Gastroesophageal sphincter (tissue), 4 donors: ENCODE data around the gene FBXO47. TPM values are rescaled to one million over a fixed set of nuclear protein-coding genes. Genes with fewer than 3 reads are reported as not detected.
"Not testable (repeated sequence)": the region's sequence is repeated elsewhere in the genome, so short reads cannot be mapped to it uniquely, and the experiment has no call there.

Source experiments
- ATAC-seq: fragments of 150-250 bp; one replicate; pipeline ENCODE4 v1.9.1; 2016; ENCODE audit warnings: mild to moderate bottlenecking, moderate library complexity
- H3K27ac ChIP-seq, 4 donors: fragments of 200-600 bp; sonication (generic) in 3 of 4; 1 replicate in 3 of 4; 2 replicates in 1 of 4; pipeline ENCODE4 v1.5.1; 2016 to 2019
- H3K27me3 ChIP-seq: fragments of 200-600 bp; sonication (generic); one replicate; pipeline ENCODE4 v1.5.1; 2019
- H3K36me3 ChIP-seq, 2 donors: fragments of 200-600 bp; sonication (generic); one replicate each; pipeline ENCODE4 v1.5.1; 2019; ENCODE audit warnings: control low read depth in 1 of 2
- H3K4me1 ChIP-seq, 3 donors: fragments of 200-600 bp; sonication (generic); 1 replicate in 2 of 3; 2 replicates in 1 of 3; pipeline ENCODE4 v1.5.1; 2016 to 2019; ENCODE audit warnings: control low read depth in 2 of 3
- H3K4me3 ChIP-seq, 2 donors: fragments of 200-600 bp; sonication (generic); one replicate each; pipeline ENCODE4 v1.5.1; 2019; ENCODE audit warnings: mild to moderate bottlenecking in 1 of 2, moderate library complexity in 1 of 2
- H3K9me3 ChIP-seq, 3 donors: fragments of 200-600 bp; sonication (generic); one replicate each; pipeline ENCODE4 v1.5.1; 2017 to 2019; ENCODE audit warnings: control low read depth in 2 of 3
- EP300 ChIP-seq: sonication (generic); formaldehyde crosslinking; IDR thresholded peaks from one replicate; pipeline ENCODE4 v1.6.1; 2017; ENCODE audit warnings: antibody characterized with exemption, mild to moderate bottlenecking
- POLR2A ChIP-seq, 2 donors: fragments of 450-650 bp; IDR thresholded peaks; one replicate each; pipeline ENCODE4 v1.6.1; 2017; ENCODE audit warnings: antibody characterized with exemption in 2 of 2, mild to moderate bottlenecking in 2 of 2, moderate library complexity in 1 of 2
- POLR2AphosphoS5 ChIP-seq: sonication (generic); formaldehyde crosslinking; IDR thresholded peaks from one replicate; pipeline ENCODE4 v1.6.1; 2017; ENCODE audit warnings: antibody characterized with exemption
- WGBS, 2 donors: methylation state at CpG; one replicate each; pipeline ENCODE4 v1.1.5; 2018; ENCODE audit warnings: low coverage in 1 of 2; 5-methylcytosine and 5-hydroxymethylcytosine counted together
- total RNA-seq, 4 donors: library from RNA; depleted of rRNA; stranded (reverse); fragments of >200 nt; gene quantifications; one replicate each; pipeline ENCODE4 v1.1.0, GENCODE V29; 2016
- TF ChIP-seq, protein P1 (sequence below), 4 experiments: fragments of 200-600 bp in 2 of 4; fragments of 450-650 bp in 2 of 4; sonication (generic) in 1 of 4; IDR thresholded peaks; one replicate each; pipeline ENCODE4 v1.5.1; 2017 to 2019; ENCODE audit warnings: antibody characterized with exemption in 4 of 4, mild to moderate bottlenecking in 2 of 4, moderate library complexity in 2 of 4

The FBXO47 gene
- total RNA-seq, 4 donors from 2014 or later, result 0.25 TPM; not detected in 3

DNA sequence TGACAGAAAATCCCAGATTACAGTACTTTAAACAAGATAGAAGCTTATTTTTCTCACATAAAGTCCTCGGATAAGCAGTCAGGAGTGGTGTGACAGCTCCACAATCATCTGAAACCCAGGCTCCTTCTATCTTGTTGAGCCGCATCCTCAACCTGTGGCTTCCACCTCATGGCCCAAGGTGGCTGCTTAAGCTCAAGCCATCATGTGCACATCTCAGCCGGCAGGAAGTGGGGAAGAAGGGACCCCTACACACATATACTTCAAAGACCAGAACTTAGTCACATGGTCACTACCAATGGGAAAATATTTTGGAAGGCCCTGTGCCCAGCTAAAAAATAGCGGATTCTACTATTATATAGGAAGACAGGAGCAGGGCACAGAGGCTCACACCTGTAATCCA lies 11.0 kb upstream of the FBXO47 start:
- 100% methylated on average over 1 to 4 of the region's 4 CpGs for WGBS, 2 donors
- Histone ChIP-seq H3K4me3 (no peak overlapping the region), H3K36me3 (no peaks in the 10 kb centered on the region), H3K27ac (no peak overlapping the region), H3K9me3 (no peaks in the 10 kb centered on the region), H3K27me3 (no peaks in the 10 kb centered on the region), H3K4me1 (peaks cover 0 to 16% (median 0%) of the 10 kb centered on the region in 3 donors)
- TF ChIP-seq POLR2A (IDR thresholded peaks at IDR 0.05) (no peak), EP300 (no peak), POLR2AphosphoS5 (no peak)
- TF ChIP-seq, protein P1, sequence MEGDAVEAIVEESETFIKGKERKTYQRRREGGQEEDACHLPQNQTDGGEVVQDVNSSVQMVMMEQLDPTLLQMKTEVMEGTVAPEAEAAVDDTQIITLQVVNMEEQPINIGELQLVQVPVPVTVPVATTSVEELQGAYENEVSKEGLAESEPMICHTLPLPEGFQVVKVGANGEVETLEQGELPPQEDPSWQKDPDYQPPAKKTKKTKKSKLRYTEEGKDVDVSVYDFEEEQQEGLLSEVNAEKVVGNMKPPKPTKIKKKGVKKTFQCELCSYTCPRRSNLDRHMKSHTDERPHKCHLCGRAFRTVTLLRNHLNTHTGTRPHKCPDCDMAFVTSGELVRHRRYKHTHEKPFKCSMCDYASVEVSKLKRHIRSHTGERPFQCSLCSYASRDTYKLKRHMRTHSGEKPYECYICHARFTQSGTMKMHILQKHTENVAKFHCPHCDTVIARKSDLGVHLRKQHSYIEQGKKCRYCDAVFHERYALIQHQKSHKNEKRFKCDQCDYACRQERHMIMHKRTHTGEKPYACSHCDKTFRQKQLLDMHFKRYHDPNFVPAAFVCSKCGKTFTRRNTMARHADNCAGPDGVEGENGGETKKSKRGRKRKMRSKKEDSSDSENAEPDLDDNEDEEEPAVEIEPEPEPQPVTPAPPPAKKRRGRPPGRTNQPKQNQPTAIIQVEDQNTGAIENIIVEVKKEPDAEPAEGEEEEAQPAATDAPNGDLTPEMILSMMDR (IDR thresholded peaks at IDR 0.05), result no peak
- ATAC-seq, result no peak

DNA sequence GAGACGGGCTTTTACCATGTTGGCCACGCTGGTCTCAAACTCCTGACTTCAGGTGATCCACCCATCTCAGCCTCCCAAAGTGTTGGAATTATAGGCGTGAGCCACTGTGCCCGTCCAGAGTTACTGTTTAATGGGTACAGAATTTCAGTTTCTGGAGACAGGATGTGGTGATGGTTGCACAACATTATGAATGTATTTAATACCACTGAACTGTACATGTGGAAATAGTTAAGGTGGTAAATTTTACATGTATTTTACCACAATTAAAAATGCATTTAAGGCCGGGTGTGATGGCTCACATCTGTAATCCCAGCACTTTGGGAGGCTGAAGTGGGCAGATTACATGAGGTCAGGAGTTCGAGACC lies 9.0 kb upstream of the FBXO47 start:
- 53 to 64% methylated on average over 3 to 6 of the region's 6 CpGs for WGBS, 2 donors
- H3K27me3 ChIP-seq, H3K4me3 ChIP-seq, H3K36me3 ChIP-seq, ATAC-seq, H3K9me3 ChIP-seq, H3K4me1 ChIP-seq, H3K27ac ChIP-seq: not testable (repeated sequence)

DNA sequence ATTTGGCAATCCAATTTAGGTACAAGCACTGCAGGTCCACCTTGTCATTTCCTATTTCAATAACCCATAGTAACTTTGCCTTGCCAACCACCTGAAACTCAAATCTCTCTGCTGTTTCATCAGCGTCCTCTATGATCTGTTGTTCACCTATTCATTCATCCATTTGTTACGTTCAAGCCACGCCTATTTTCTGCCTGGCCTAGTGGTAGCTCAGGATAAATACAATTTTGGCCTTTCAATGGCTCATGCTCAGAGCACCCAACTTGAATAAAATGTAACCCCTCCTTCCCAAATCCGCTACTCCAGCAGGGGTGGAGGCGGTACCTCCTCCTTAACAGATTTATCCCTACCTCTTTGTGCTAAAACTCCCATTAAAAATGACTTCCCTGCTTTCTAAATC lies 3.6 kb upstream of the FBXO47 start:
- TF ChIP-seq, protein P1 (IDR thresholded peaks at IDR 0.05), result no peak
- TF ChIP-seq POLR2AphosphoS5 (no peak), EP300 (no peak), POLR2A (IDR thresholded peaks at IDR 0.05) (no peak)
- no peaks in the 10 kb centered on the region for H3K36me3 ChIP-seq
- H3K9me3 ChIP-seq, result no peaks in the 10 kb centered on the region
- H3K27ac ChIP-seq, result no peak overlapping the region
- ATAC-seq, result no peak
- no peaks in the 10 kb centered on the region for H3K27me3 ChIP-seq
- WGBS, 2 donors, result 77 to 80% methylated on average over 4 to 5 of the region's 5 CpGs
- no peak overlapping the region for H3K4me3 ChIP-seq
- H3K4me1 ChIP-seq, result peaks cover 0 to 11% (median 0%) of the 10 kb centered on the region in 3 donors

DNA sequence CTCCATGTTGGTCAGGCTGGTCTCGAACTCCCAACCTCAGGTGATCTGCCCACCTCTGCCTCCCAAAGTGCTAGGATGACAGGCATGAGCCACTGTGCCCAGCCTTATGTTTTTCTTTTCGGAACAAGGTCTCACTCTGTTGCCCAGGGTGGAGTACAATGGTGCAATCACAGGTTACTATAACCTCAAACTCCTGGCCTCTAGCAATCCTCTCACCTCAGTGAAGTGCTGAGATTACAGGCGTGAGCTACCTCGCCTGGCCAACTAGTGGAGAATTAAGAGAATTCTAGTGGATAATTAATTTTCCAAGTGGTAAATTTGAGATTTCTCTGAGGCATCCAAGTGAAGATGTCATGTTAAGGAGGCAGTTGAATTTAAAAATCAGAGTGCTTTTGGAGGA lies 2.9 kb upstream of the FBXO47 start:
- H3K9me3 ChIP-seq, result no peaks in the 10 kb centered on the region
- peaks cover 0 to 11% (median 0%) of the 10 kb centered on the region in 3 donors for H3K4me1 ChIP-seq
- H3K36me3 ChIP-seq, result no peaks in the 10 kb centered on the region
- no peak overlapping the region for H3K27ac ChIP-seq
- H3K4me3 ChIP-seq, result no peak overlapping the region
- no peaks in the 10 kb centered on the region for H3K27me3 ChIP-seq
- TF ChIP-seq POLR2AphosphoS5 (no peak), POLR2A (IDR thresholded peaks at IDR 0.05) (no peak), EP300 (no peak)
- TF ChIP-seq, protein P1 (IDR thresholded peaks at IDR 0.05), result no peak
- WGBS, 2 donors, result 74 to 86% methylated on average over 1 to 3 of the region's 4 CpGs
- ATAC-seq, result no peak

DNA sequence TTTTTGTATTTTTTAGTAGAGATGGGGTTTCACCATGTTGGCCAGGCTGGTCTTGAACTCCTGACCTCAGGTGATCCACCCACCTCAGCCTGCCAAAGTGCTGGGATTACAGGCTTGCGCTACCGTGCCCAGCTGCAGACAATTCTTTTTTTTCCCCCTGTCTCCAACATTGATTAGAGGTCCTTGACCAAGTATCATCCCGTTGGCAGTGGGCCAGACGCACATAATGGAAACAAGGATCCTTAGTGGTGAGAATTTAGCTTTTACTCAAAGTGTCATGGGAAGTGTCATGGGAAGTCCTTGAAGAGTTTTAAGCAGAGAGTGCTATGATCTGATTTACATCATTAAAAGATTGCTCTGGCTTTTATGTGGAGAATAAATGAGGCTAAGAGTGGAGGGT lies 2.1 kb upstream of the FBXO47 start:
- ATAC-seq, result no peak
- no peak overlapping the region for H3K27ac ChIP-seq
- no peak for TF ChIP-seq POLR2AphosphoS5
- TF ChIP-seq POLR2A (IDR thresholded peaks at IDR 0.05), result no peak
- no peak for TF ChIP-seq EP300
- TF ChIP-seq, protein P1 (IDR thresholded peaks at IDR 0.05), result no peak
- H3K9me3 ChIP-seq, result no peaks in the 10 kb centered on the region
- H3K27me3 ChIP-seq, result no peaks in the 10 kb centered on the region
- no peaks in the 10 kb centered on the region for H3K36me3 ChIP-seq
- no peak overlapping the region for H3K4me3 ChIP-seq
- 39% methylated on average over 4 of the region's 4 CpGs; no CpG with 5 or more reads in 1 of the 2 donors for WGBS, 2 donors
- H3K4me1 ChIP-seq, result peaks cover 0 to 11% (median 0%) of the 10 kb centered on the region in 3 donors
